Stimulated activated effector memory CD8-positive, alpha-beta T cell treated with anti-CD3 and anti-CD28 coated beads, Interleukin-12 subunit alpha, Interleukin-12 subunit beta, amount 100 ng/mL, for 72 hours (primary cell): ENCODE measurements around the gene ATP2C2.

Source experiments
- ATAC-seq: fragments of 150-1000 bp; cut with Tn5 transposase; 2 replicates; pipeline ENCODE4 v1.10.0; 2021
- DNase-seq, 2 donors: peaks; one replicate each; pipeline ENCODE4 v3.0.0; 2021 to 2022; ENCODE audit warnings: low spot score in 2 of 2
- H3K27ac Mint-ChIP-seq: one replicate; pipeline ENCODE4 v1.8.0; 2022; ENCODE audit warnings: mild to moderate bottlenecking, mixed read lengths
- H3K36me3 Mint-ChIP-seq: one replicate; pipeline ENCODE4 v1.8.0; 2022; ENCODE audit warnings: mild to moderate bottlenecking, mixed read lengths
- H3K4me1 Mint-ChIP-seq: one replicate; pipeline ENCODE4 v1.8.0; 2022; ENCODE audit warnings: mixed read lengths
- H3K4me3 Mint-ChIP-seq: one replicate; pipeline ENCODE4 v1.8.0; 2022; ENCODE audit warnings: mild to moderate bottlenecking, mixed read lengths
- H3K9me3 Mint-ChIP-seq: one replicate; pipeline ENCODE4 v1.8.0; 2022; ENCODE audit warnings: mixed read lengths

The ATP2C2 gene

DNA sequence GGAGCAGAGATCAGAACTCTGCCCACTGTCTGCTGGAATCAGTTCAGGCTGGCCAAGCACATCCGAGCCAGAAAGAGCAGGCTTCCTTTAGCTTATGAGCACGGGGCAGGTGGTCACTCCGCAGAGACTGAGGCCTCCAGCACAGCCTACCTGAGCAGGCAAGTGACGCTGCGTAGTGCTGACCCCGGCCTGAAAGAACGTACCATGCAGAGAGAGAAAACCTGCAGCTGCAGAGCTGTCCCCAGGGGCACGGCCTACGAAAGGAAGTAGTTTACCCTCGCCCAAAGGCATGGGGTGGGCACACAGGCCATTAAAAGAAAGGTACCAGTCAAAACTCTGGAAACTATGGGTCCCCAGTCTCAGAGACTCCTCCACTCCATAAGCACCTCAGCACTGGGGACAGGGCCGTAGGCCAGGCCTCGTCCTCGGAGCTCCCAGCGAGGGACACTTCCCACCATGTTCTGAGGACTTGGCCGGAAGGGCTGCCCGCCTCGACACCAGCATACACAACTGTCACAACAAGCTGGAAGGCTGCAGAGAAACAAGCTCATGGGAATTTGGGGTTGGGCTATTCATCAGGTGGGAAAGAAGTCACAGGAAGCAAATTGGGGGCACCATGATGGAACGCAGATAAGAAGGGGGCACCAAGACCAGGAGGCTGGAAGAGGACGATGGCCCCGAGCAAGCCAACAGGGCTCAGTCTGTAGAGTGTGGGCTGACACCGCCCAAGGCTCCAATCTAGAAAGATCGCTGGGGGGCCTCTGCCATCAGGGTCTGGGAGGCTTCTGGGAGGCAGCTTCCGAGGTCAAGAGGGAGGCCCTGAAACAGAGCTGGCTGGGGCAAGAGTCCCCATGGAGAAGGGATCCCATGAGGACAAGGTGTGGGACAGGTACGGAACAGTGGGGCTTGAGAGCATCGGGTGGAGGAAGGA is 114.9 kb downstream of the ATP2C2 start:
- Mint-ChIP-seq H3K4me3 (no peak overlapping the region), H3K36me3 (peaks cover 26% of the 10 kb centered on the region), H3K9me3 (no peaks in the 10 kb centered on the region), H3K27ac (no peak overlapping the region), H3K4me1 (peaks cover 7% of the 10 kb centered on the region)
- peak; percentile 8 for ATAC-seq
- DNase-seq = peak in 1 of 2 donors; percentile 37

DNA sequence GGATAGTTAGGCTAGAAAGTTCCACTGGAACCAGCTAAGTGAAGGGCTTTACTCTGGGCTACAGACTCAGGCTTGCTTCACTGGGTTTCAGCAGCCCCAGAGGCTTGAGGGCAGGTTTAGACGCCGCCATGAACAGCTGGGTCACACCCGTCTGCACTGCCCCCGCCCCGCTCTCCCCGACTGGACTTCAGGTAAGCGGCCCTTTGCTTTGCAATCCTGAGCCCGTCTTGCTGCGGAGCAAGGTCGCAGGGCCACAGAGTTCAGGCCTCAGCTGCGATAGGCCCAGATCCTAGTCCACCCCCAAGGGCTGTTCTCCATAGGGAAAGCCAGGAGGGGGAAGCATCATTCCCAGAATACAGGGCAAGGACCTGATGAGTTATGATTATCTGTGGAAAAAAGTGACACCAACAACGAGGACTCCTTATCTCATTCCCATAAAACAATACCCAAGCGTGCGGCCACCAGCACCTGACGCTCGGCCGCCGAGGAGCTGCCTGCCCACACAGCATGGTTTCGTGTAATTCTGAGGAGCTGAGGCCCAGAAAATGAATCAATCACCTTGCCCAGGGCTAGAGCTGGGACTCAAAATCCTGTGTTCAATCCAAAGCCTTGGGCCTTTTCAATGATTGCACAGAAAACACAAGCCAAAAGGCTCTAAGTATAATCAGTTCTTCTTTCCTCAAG is 115.7 kb downstream of the ATP2C2 start:
- Mint-ChIP-seq H3K27ac (no peak overlapping the region), H3K4me1 (no peaks in the 10 kb centered on the region), H3K4me3 (no peak overlapping the region), H3K9me3 (no peaks in the 10 kb centered on the region), H3K36me3 (peaks cover 34% of the 10 kb centered on the region)
- ATAC-seq = no peak
- peak in 1 of 2 donors; percentile 35 for DNase-seq

GRCh38 chr16:84484579-84485254 is 116.4 kb downstream of the ATP2C2 start:
- H3K9me3 Mint-ChIP-seq = no peaks in the 10 kb centered on the region
- peaks cover 41% of the 10 kb centered on the region for H3K36me3 Mint-ChIP-seq

DNA sequence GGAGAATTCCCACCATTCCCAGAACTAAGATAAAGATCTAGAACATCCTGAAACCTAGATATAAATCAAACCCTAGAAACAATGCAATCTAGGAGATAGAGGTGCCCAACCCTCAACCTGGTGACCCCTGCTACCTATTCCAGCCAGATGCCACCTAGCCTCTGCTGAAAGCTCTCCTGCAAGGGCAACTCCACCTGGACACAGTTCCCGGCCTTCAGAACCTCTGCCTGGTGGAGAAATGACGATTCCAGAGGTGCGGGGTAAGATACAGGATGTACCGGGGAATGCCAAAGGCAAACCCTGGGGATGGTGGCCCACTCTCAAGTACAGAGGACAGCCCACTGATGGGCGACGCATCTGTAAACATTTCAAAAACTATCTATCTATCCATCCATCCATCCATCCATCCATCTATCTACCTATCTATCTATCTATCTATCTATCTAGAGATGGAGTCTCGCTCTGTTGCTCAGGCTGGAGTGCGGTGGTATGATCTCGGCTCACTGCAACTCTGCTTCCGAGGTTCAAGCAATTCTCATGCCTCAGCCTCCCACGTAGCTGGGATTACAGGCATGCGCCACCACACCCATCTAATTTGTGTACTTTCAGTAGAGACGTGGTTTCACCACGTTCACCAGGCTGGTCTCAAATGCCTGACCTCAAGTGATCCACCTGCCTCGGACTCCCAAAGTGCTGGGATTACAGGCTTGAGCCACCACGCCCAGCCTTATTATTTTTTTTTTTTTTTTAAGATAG is 117.1 kb downstream of the ATP2C2 start:
- H3K9me3 Mint-ChIP-seq = no peaks in the 10 kb centered on the region

More at GRCh38 chr16:84484579-84485254, 116.4 kb downstream of the ATP2C2 start:
- H3K4me3 Mint-ChIP-seq = no peak overlapping the region
- no peak overlapping the region for H3K27ac Mint-ChIP-seq
- ATAC-seq = no peak
- DNase-seq = peak in 1 of 2 donors; percentile 46
- no peaks in the 10 kb centered on the region for H3K4me1 Mint-ChIP-seq

DNA sequence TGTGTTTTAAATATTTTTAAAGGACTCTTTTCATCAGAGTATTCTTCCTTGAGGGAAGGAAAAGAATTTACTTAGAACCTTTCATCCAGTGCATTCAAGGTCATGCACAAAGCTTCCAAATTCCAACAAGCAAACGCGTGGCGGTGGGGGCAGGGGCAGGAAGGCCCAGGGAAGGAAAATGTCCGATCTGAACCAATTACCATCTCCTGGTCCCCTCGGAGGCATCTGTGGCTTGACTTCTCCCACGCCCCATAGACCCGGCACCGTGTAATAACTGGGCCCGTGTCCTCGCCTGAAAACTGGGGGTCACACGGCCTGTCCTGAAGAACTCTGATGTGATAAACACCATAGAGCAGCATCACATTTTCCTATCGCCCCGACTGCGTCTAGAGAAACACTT is 117.8 kb downstream of the ATP2C2 start:
- H3K9me3 Mint-ChIP-seq = no peaks in the 10 kb centered on the region
- H3K36me3 Mint-ChIP-seq = peaks cover 56% of the 10 kb centered on the region
- H3K4me3 Mint-ChIP-seq = no peak overlapping the region
- ATAC-seq (no peak), DNase-seq (no peak)
- no peaks in the 10 kb centered on the region for H3K4me1 Mint-ChIP-seq
- no peak overlapping the region for H3K27ac Mint-ChIP-seq

More for the DNA sequence above, 117.1 kb downstream of the ATP2C2 start:
- Mint-ChIP-seq H3K4me3 (no peak overlapping the region), H3K27ac (no peak overlapping the region), H3K4me1 (no peaks in the 10 kb centered on the region), H3K36me3 (peaks cover 49% of the 10 kb centered on the region)
- no peak for DNase-seq
- ATAC-seq = no peak

DNA sequence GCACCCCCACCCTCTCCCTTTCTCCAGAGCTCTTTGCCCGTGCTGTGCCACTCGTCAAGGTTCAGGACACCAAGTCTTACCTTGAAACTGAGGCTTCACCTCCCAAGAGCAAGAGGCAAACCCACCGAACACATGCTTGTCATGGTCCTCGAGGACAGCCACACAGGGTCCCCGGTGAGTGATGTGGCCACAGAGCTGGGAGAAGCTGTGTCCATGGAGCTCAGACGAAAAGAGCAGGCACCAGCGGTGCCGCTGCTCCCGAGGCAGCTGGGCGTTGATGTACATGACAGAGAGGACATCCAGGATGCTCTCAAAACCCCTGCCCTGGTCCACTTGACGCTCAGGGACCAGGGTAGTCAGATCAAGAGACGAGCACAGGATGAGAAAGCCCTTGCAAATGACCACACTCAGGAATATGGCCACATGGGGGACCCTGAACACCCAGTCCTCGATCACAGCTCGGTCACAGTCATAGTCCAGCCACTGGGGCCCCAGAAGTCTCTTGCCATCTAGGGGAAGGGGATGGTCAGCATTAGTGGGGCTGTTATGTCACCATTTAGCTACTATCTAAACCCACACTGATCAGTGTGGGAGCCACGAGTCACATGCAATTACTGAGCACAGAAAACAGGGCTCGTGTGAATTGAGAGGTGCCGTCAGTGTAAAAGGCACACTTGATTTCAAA is 118.4 kb downstream of the ATP2C2 start:
- peak in 1 of 2 donors; percentile 37 for DNase-seq
- no peaks in the 10 kb centered on the region for H3K4me1 Mint-ChIP-seq
- peak overlapping the region; percentile 63 for H3K27ac Mint-ChIP-seq
- H3K4me3 Mint-ChIP-seq = no peak overlapping the region
- peaks cover 61% of the 10 kb centered on the region for H3K36me3 Mint-ChIP-seq
- no peaks in the 10 kb centered on the region for H3K9me3 Mint-ChIP-seq
- no peak for ATAC-seq

DNA sequence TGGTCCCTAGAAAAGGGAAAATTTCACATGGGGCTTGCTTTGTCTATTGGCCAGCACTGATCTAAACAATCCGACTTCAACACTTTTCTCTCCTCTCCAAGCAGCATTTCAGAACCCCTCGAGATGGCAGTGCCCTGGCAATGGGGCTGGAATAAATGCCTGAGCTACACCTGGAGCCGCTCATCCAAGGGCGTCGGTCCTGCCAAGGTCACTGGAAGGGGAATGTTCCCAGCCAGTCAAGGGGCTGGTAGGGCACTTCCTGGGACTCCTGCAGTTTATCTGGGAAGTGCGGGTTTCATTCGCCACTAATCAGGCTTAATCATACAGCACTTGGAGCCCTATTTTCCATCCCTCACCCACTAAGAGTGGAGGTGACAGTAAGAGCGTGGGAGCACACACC is 119.0 kb downstream of the ATP2C2 start:
- Mint-ChIP-seq H3K36me3 (peaks cover 61% of the 10 kb centered on the region), H3K27ac (peak overlapping the region; percentile 63), H3K4me3 (no peak overlapping the region), H3K9me3 (no peaks in the 10 kb centered on the region), H3K4me1 (no peaks in the 10 kb centered on the region)
- ATAC-seq (no peak), DNase-seq (peak in 1 of 2 donors; percentile 35)

- Mint-ChIP-seq H3K9me3 (no peaks in the 10 kb centered on the region), H3K27ac (no peak overlapping the region), H3K4me3 (no peak overlapping the region), H3K4me1 (no peaks in the 10 kb centered on the region), H3K36me3 (peaks cover 75% of the 10 kb centered on the region)
- DNase-seq (peak in 1 of 2 donors; percentile 43), ATAC-seq (no peak)
Measured at GRCh38 chr16:84489131-84489530, 120.8 kb downstream of the ATP2C2 start.

- no peak for DNase-seq
- H3K9me3 Mint-ChIP-seq = no peaks in the 10 kb centered on the region
- ATAC-seq = no peak
- H3K36me3 Mint-ChIP-seq = peaks cover 77% of the 10 kb centered on the region
- no peak overlapping the region for H3K4me3 Mint-ChIP-seq
- H3K4me1 Mint-ChIP-seq = no peaks in the 10 kb centered on the region
- peak overlapping the region; percentile 41 for H3K27ac Mint-ChIP-seq
Measured at GRCh38 chr16:84495506-84495905, 127.2 kb downstream of the ATP2C2 start.

- DNase-seq (no peak), ATAC-seq (no peak)
- peaks cover 67% of the 10 kb centered on the region for H3K36me3 Mint-ChIP-seq
- H3K9me3 Mint-ChIP-seq = no peaks in the 10 kb centered on the region
- H3K27ac Mint-ChIP-seq = no peak overlapping the region
- H3K4me3 Mint-ChIP-seq = no peak overlapping the region
- peaks cover 8% of the 10 kb centered on the region for H3K4me1 Mint-ChIP-seq
Measured at GRCh38 chr16:84496991-84497390, 128.7 kb downstream of the ATP2C2 start.

DNA sequence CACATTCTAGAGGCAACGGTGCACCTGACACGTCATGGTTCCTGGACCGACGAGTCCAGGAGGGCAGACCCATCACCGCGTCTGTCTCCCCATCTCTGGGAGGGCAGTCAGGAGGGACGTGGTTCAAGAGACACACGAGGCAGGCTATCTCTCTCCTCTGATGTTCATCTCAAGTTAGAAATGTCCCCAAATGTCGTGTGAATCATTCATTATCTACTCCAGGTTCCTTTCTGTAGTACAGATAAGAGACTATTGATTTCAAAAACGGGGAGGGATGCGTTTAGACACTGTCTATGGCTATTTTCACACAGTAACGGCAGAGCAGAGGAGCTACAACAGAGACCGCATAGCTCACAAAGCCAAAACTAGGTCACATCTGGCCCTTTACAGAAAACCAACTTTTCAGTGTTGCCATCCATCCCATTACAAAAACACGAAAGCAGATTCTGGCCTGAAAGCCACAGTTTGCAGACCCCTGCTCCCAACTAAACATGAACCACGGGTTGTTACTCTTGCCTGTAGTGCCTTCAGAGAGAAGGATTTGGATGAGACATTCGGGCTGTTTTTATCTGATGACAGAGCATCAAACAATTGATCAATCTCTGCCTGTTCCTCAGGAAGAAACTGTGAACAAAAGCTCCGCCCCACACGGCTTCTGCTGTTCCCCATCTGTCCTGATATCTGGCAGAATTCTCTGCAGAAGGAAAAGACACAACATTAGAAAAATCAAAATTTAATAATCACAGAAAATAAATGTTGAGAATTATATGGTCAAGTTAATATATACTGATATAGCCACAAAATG is 129.3 kb downstream of the ATP2C2 start:
- H3K27ac Mint-ChIP-seq = no peak overlapping the region
- no peak for ATAC-seq
- no peak for DNase-seq
- H3K4me1 Mint-ChIP-seq = peaks cover 8% of the 10 kb centered on the region
- no peak overlapping the region for H3K4me3 Mint-ChIP-seq
- peaks cover 66% of the 10 kb centered on the region for H3K36me3 Mint-ChIP-seq
- no peaks in the 10 kb centered on the region for H3K9me3 Mint-ChIP-seq

- no peak overlapping the region for H3K4me3 Mint-ChIP-seq
Measured at GRCh38 chr16:84498223-84498610, 129.9 kb downstream of the ATP2C2 start.

DNA sequence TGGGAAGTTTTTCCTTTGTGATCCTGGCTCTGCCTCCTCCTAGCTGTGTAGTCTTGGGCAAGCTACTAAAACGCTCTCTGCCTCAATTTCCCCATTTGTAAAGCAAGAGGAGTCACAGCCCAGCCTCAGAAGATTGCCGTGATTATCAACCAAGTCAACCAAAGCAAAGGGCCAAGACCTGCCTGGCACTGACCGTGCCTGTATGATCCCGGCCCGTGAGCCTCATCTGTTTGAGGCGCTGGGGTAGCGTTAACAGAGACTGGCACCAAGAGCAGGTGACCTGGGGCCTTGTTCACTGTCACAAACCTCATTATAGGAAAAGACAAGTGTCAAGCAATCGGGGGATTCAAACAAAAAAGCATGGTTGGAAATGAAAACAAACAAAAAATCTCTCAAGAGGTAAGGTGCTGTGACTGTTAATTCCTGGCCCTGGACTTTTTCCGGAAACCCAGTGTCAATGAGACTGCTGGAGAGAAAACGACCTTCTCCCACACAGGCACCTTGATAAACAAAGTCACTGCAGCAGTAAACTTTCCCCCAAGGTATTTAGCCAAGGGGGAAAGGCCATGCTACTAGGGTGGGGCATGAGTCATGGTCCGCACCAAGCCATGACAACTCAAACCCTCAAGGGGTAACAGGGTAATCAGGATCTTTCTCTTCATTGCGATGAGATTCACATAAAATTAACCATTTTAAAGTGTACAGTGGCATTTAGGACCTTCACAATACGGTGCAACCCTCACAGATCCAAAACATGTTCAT is 130.7 kb downstream of the ATP2C2 start:
- ATAC-seq = no peak

More at GRCh38 chr16:84498223-84498610, 129.9 kb downstream of the ATP2C2 start:
- DNase-seq (no peak), ATAC-seq (no peak)
- Mint-ChIP-seq H3K36me3 (peaks cover 60% of the 10 kb centered on the region), H3K4me1 (peaks cover 11% of the 10 kb centered on the region), H3K27ac (no peak overlapping the region), H3K9me3 (no peaks in the 10 kb centered on the region)

More for the DNA sequence above, 130.7 kb downstream of the ATP2C2 start:
- H3K9me3 Mint-ChIP-seq = no peaks in the 10 kb centered on the region
- H3K36me3 Mint-ChIP-seq = peaks cover 54% of the 10 kb centered on the region
- no peak overlapping the region for H3K4me3 Mint-ChIP-seq
- no peak overlapping the region for H3K27ac Mint-ChIP-seq
- H3K4me1 Mint-ChIP-seq = peaks cover 19% of the 10 kb centered on the region
- DNase-seq = no peak
